ENCODE data around the gene DDX5.
A peak's percentile ranks its signal among the peaks of the same experiment; 100 is the strongest.

DDX5 gene

GRCh38 chr17:64507413-64507782, 1.3 kb upstream of the DDX5 start:
- peaks cover 6% of the 10 kb centered on the region for H3K4me1 ChIP-seq (ENCODE audit: control insufficient read depth, insufficient read depth, low read depth, low read length)
- peak overlapping the region; percentile 94 for H4K91ac ChIP-seq (ENCODE audit: low read length)
- H2AK5ac ChIP-seq (ENCODE audit: low read length, severe bottlenecking): peak overlapping the region; percentile 23
- WGBS: 0% methylated on average over 6 of the region's 13 CpGs
- H2BK5ac ChIP-seq (ENCODE audit: low read depth, low read length, poor library complexity, severe bottlenecking): no peak overlapping the region
- H3K79me1 ChIP-seq (replicated peaks; ENCODE audit: low read length, poor library complexity, severe bottlenecking): peaks cover 8% of the 10 kb centered on the region
- no peaks in the 10 kb centered on the region for H3K27me3 ChIP-seq (ENCODE audit: control insufficient read depth in 1 of 2, insufficient read depth in 1 of 2, low read length in 2 of 2)
- H3K18ac ChIP-seq (ENCODE audit: low read depth in 1 of 2, low read length in 2 of 2): peak overlapping the region; percentile 86 to 97
- H3K4me2 ChIP-seq (ENCODE audit: low read length, poor library complexity, severe bottlenecking): peak overlapping the region; percentile 67
- H2BK15ac ChIP-seq (ENCODE audit: low read depth, poor library complexity, severe bottlenecking): no peak overlapping the region
- peak overlapping the region in 1 of 2 experiments; percentile 95 for H3K14ac ChIP-seq (ENCODE audit: low read length in 2 of 2)
- peak overlapping the region; percentile 35 for H4K8ac ChIP-seq (ENCODE audit: low read length)
- peak overlapping the region in 1 of 2 experiments; percentile 3 for H2BK12ac ChIP-seq (ENCODE audit: low read length in 2 of 2)
- peak overlapping the region; percentile 69 to 92 for H3K4ac ChIP-seq (ENCODE audit: low read depth in 1 of 2, low read length in 2 of 2)
- peak; percentile 90 for DNase-seq
- H3K27ac ChIP-seq (ENCODE audit: low read length, poor library complexity, severe bottlenecking): peak overlapping the region; percentile 96
- peak overlapping the region; percentile 85 to 93 for H3K4me3 ChIP-seq (ENCODE audit: insufficient read depth in 1 of 2, low read depth in 1 of 2, low read length in 2 of 2)
- H3K9me3 ChIP-seq (ENCODE audit: control insufficient read depth, low read length): no peaks in the 10 kb centered on the region
- H3K36me3 ChIP-seq (ENCODE audit: control insufficient read depth in 1 of 2, insufficient read depth in 2 of 2, low read depth in 1 of 2, low read length in 2 of 2): peaks cover 13 to 59% of the 10 kb centered on the region in 2 experiments
- peak overlapping the region in 1 of 2 experiments; percentile 7 for H3K23ac ChIP-seq (ENCODE audit: low read length in 2 of 2)
- peak overlapping the region; percentile 77 for H2BK120ac ChIP-seq (ENCODE audit: low read depth, low read length)
- peak overlapping the region; percentile 30 for H2AFZ ChIP-seq (ENCODE audit: low read depth, low read length)
- peak overlapping the region; percentile 100 for H3K9ac ChIP-seq (ENCODE audit: low read length)

GRCh38 chr17:64506576-64507412, 705 bp upstream of the DDX5 start, which contains the start of gene CEP95:
Gene CEP95, plus strand, starts transcription at chr17:64506977. Its CDS starts 121 bp downstream, at chr17:64507098.
- Histone ChIP-seq H3K4me1 (ENCODE audit: control insufficient read depth, insufficient read depth, low read depth, low read length) (peaks cover 6% of the 10 kb centered on the region), H2BK120ac (ENCODE audit: low read depth, low read length) (peak within 1 kb of the TSS; percentile 89), H3K4ac (ENCODE audit: low read depth in 1 of 2, low read length in 2 of 2) (peak within 1 kb of the TSS; percentile 99 to 100), H2BK5ac (ENCODE audit: low read depth, low read length, poor library complexity, severe bottlenecking) (peak within 1 kb of the TSS; percentile 93), H3K18ac (ENCODE audit: low read depth in 1 of 2, low read length in 2 of 2) (peak within 1 kb of the TSS; percentile 96 to 99), H3K9ac (ENCODE audit: low read length) (peak within 1 kb of the TSS; percentile 100), H2BK15ac (ENCODE audit: low read depth, poor library complexity, severe bottlenecking) (peak within 1 kb of the TSS; percentile 87), H3K79me1 (replicated peaks; ENCODE audit: low read length, poor library complexity, severe bottlenecking) (peaks cover 7% of the 10 kb centered on the region), H3K4me3 (ENCODE audit: insufficient read depth in 1 of 2, low read depth in 1 of 2, low read length in 2 of 2) (peak within 1 kb of the TSS; percentile 85 to 93), H3K36me3 (ENCODE audit: control insufficient read depth in 1 of 2, insufficient read depth in 2 of 2, low read depth in 1 of 2, low read length in 2 of 2) (peaks cover 13 to 59% of the 10 kb centered on the region in 2 experiments), H3K27ac (ENCODE audit: low read length, poor library complexity, severe bottlenecking) (peak within 1 kb of the TSS; percentile 96), H4K8ac (ENCODE audit: low read length) (peak within 1 kb of the TSS; percentile 90), H3K4me2 (ENCODE audit: low read length, poor library complexity, severe bottlenecking) (peak within 1 kb of the TSS; percentile 67), H4K91ac (ENCODE audit: low read length) (peak within 1 kb of the TSS; percentile 94), H3K27me3 (ENCODE audit: control insufficient read depth in 1 of 2, insufficient read depth in 1 of 2, low read length in 2 of 2) (no peaks in the 10 kb centered on the region), H3K23ac (ENCODE audit: low read length in 2 of 2) (peak within 1 kb of the TSS; percentile 5 to 7), H2BK12ac (ENCODE audit: low read length in 2 of 2) (peak within 1 kb of the TSS; percentile 50 to 61), H2AFZ (ENCODE audit: low read depth, low read length) (peak within 1 kb of the TSS; percentile 30), H3K14ac (ENCODE audit: low read length in 2 of 2) (peak within 1 kb of the TSS; percentile 82 to 95), H3K9me3 (ENCODE audit: control insufficient read depth, low read length) (no peaks in the 10 kb centered on the region), H2AK5ac (ENCODE audit: low read length, severe bottlenecking) (peak within 1 kb of the TSS; percentile 28)
- WGBS: under 1% methylated on average over 75 of the region's 77 CpGs
- peak; percentile 99 for DNase-seq

- under 1% methylated on average over 67 of the region's 76 CpGs for WGBS
- H3K18ac ChIP-seq (ENCODE audit: low read depth in 1 of 2, low read length in 2 of 2): peak overlapping the region; percentile 96 to 99
Measured at GRCh38 chr17:64505340-64506200, 519 bp downstream of the DDX5 start.

More at GRCh38 chr17:64505340-64506200, 519 bp downstream of the DDX5 start:
- Histone ChIP-seq H2AK5ac (ENCODE audit: low read length, severe bottlenecking) (peak overlapping the region; percentile 99), H3K14ac (ENCODE audit: low read length in 2 of 2) (peak overlapping the region; percentile 82 to 86), H4K91ac (ENCODE audit: low read length) (peak overlapping the region; percentile 94), H4K8ac (ENCODE audit: low read length) (peak overlapping the region; percentile 99), H3K4me1 (ENCODE audit: control insufficient read depth, insufficient read depth, low read depth, low read length) (peaks cover 6% of the 10 kb centered on the region), H3K27me3 (ENCODE audit: control insufficient read depth in 1 of 2, insufficient read depth in 1 of 2, low read length in 2 of 2) (no peaks in the 10 kb centered on the region), H3K4me3 (ENCODE audit: insufficient read depth in 1 of 2, low read depth in 1 of 2, low read length in 2 of 2) (peak overlapping the region; percentile 85 to 93), H3K36me3 (ENCODE audit: control insufficient read depth in 1 of 2, insufficient read depth in 2 of 2, low read depth in 1 of 2, low read length in 2 of 2) (peaks cover 17 to 63% of the 10 kb centered on the region in 2 experiments), H3K4ac (ENCODE audit: low read depth in 1 of 2, low read length in 2 of 2) (peak overlapping the region; percentile 99 to 100), H3K9ac (ENCODE audit: low read length) (peak overlapping the region; percentile 100), H3K23ac (ENCODE audit: low read length in 2 of 2) (peak overlapping the region in 1 of 2 experiments; percentile 37), H3K9me3 (ENCODE audit: control insufficient read depth, low read length) (no peaks in the 10 kb centered on the region), H2BK5ac (ENCODE audit: low read depth, low read length, poor library complexity, severe bottlenecking) (peak overlapping the region; percentile 88), H2BK12ac (ENCODE audit: low read length in 2 of 2) (no peak overlapping the region), H2BK15ac (ENCODE audit: low read depth, poor library complexity, severe bottlenecking) (peak overlapping the region; percentile 86), H2AFZ (ENCODE audit: low read depth, low read length) (no peak overlapping the region), H3K79me1 (replicated peaks; ENCODE audit: low read length, poor library complexity, severe bottlenecking) (peaks cover 5% of the 10 kb centered on the region), H2BK120ac (ENCODE audit: low read depth, low read length) (peak overlapping the region; percentile 89), H3K27ac (ENCODE audit: low read length, poor library complexity, severe bottlenecking) (peak overlapping the region; percentile 93), H3K4me2 (ENCODE audit: low read length, poor library complexity, severe bottlenecking) (no peak overlapping the region)
- DNase-seq: peak; percentile 78
